HEK293 (cell line): ENCODE results near the gene S100P.

Experiments
- CTCF ChIA-PET: fragments of 350-600 bp; formaldehyde crosslinking; extraction: SDS; loops from one replicate; lab custom pipeline; 2021; ENCODE audit warnings: antibody characterized with exemption; lab: Yijun Ruan, JAX
- POLR2A ChIA-PET: fragments of 300-600 bp; formaldehyde crosslinking; extraction: SDS; loops from one replicate; lab custom pipeline; 2020; ENCODE audit warnings: antibody characterized with exemption, inconsistent platforms; lab: Yijun Ruan, JAX
- H3K27ac ChIP-seq: fragments of 200-500 bp; sonication (Bioruptor generic); 2 replicates; pipeline ENCODE4 v1.5.1; 2014; ENCODE audit warnings: low read depth, low read length, control low read depth, inconsistent platforms; ENCODE audit errors: extremely low read depth
- H3K36me3 ChIP-seq, 2 experiments: fragments of 200-500 bp in 1 of 2; sonication (Bioruptor generic) in 1 of 2; 1 replicate in 1 of 2; 2 replicates in 1 of 2; pipeline ENCODE4 v1.5.1; 2014 to 2017; ENCODE audit warnings: inconsistent platforms in 2 of 2, low read length in 2 of 2; ENCODE audit not compliant: control insufficient read depth in 2 of 2, insufficient read depth in 1 of 2
- H3K4me1 ChIP-seq: fragments of 200-500 bp; sonication (Bioruptor generic); 2 replicates; pipeline ENCODE4 v1.5.1; 2014; ENCODE audit warnings: mild to moderate bottlenecking, low read length, inconsistent platforms; ENCODE audit not compliant: control insufficient read depth, insufficient read depth
- H3K4me3 ChIP-seq: 2 replicates; pipeline ENCODE4 v1.5.1; 2011; ENCODE audit warnings: low read depth, mild to moderate bottlenecking, control low read depth, low read length, moderate library complexity
- H3K9me3 ChIP-seq: fragments of 200-500 bp; sonication (Bioruptor generic); 2 replicates; pipeline ENCODE4 v1.5.1; 2014; ENCODE audit warnings: low read depth, low read length, inconsistent platforms; ENCODE audit not compliant: control insufficient read depth, insufficient read depth
- GLIS2 ChIP-seq: fragments of 450-650 bp; formaldehyde crosslinking; IDR thresholded peaks from 2 replicates; pipeline ENCODE4 v1.5.1; 2016; ENCODE audit warnings: missing biosample characterization, missing genetic modification characterization
- KLF16 ChIP-seq: fragments of 450-650 bp; formaldehyde crosslinking; IDR thresholded peaks from 2 replicates; pipeline ENCODE4 v1.5.1; 2017; ENCODE audit warnings: missing biosample characterization, missing genetic modification characterization
- SCRT2 ChIP-seq: fragments of 450-650 bp; formaldehyde crosslinking; IDR thresholded peaks from 2 replicates; pipeline ENCODE4 v1.5.1; 2016; ENCODE audit warnings: missing biosample characterization, missing genetic modification characterization
- SETDB1 ChIP-seq: IDR thresholded peaks from one replicate; pipeline ENCODE4 v1.6.1; 2017; ENCODE audit warnings: mild to moderate bottlenecking, low read length, moderate library complexity, mixed read lengths; ENCODE audit not compliant: insufficient read length
- ZBTB8A ChIP-seq: fragments of 450-650 bp; formaldehyde crosslinking; IDR thresholded peaks from 2 replicates; pipeline ENCODE4 v1.5.1; 2016; ENCODE audit warnings: missing biosample characterization, missing genetic modification characterization
- ZFP41 ChIP-seq: fragments of 450-650 bp; formaldehyde crosslinking; IDR thresholded peaks from 2 replicates; pipeline ENCODE4 v1.5.1; 2016; ENCODE audit warnings: missing biosample characterization, missing genetic modification characterization, borderline replicate concordance
- ZIC2 ChIP-seq: fragments of 450-650 bp; formaldehyde crosslinking; IDR thresholded peaks from 2 replicates; pipeline ENCODE4 v1.5.1; 2016; ENCODE audit warnings: missing biosample characterization, missing genetic modification characterization
- ZNF10 ChIP-seq: fragments of 450-650 bp; formaldehyde crosslinking; IDR thresholded peaks from 2 replicates; pipeline ENCODE4 v1.5.1; 2017; ENCODE audit warnings: missing biosample characterization, missing genetic modification characterization
- ZNF146 ChIP-seq: fragments of 450-650 bp; formaldehyde crosslinking; IDR thresholded peaks from 2 replicates; pipeline ENCODE4 v1.5.1; 2016; ENCODE audit warnings: missing biosample characterization, missing genetic modification characterization
- ZNF214 ChIP-seq: fragments of 450-650 bp; formaldehyde crosslinking; IDR thresholded peaks from 2 replicates; pipeline ENCODE4 v1.5.1; 2017; ENCODE audit warnings: missing biosample characterization, mild to moderate bottlenecking, missing genetic modification characterization, borderline replicate concordance
- ZNF292 ChIP-seq: fragments of 450-650 bp; formaldehyde crosslinking; IDR thresholded peaks from 2 replicates; pipeline ENCODE4 v1.5.1; 2016; ENCODE audit warnings: low read depth, missing biosample characterization, missing genetic modification characterization, borderline replicate concordance
- ZNF302 ChIP-seq: fragments of 450-650 bp; formaldehyde crosslinking; IDR thresholded peaks from 2 replicates; pipeline ENCODE4 v1.5.1; 2016; ENCODE audit warnings: missing biosample characterization, missing genetic modification characterization, low read depth
- ZNF37A ChIP-seq: fragments of 450-650 bp; IDR thresholded peaks from 2 replicates; pipeline ENCODE4 v1.5.1; 2018; ENCODE audit warnings: missing biosample characterization, missing genetic modification characterization
- ZNF398 ChIP-seq: fragments of 450-650 bp; formaldehyde crosslinking; IDR thresholded peaks from 2 replicates; pipeline ENCODE4 v1.5.1; 2017; ENCODE audit warnings: missing biosample characterization, missing genetic modification characterization
- ZNF426 ChIP-seq: fragments of 450-650 bp; formaldehyde crosslinking; IDR thresholded peaks from 2 replicates; pipeline ENCODE4 v1.5.1; 2017; ENCODE audit warnings: missing biosample characterization, missing genetic modification characterization, mild to moderate bottlenecking, inconsistent platforms, moderate library complexity
- ZNF548 ChIP-seq: fragments of 450-650 bp; formaldehyde crosslinking; IDR thresholded peaks from 2 replicates; pipeline ENCODE4 v1.5.1; 2016; ENCODE audit warnings: missing biosample characterization, missing genetic modification characterization
- ZNF585B ChIP-seq: fragments of 450-650 bp; formaldehyde crosslinking; IDR thresholded peaks from 2 replicates; pipeline ENCODE4 v1.5.1; 2016; ENCODE audit warnings: missing biosample characterization, missing genetic modification characterization
- ZNF645 ChIP-seq: fragments of 450-650 bp; formaldehyde crosslinking; IDR thresholded peaks from 2 replicates; pipeline ENCODE4; 2016; ENCODE audit warnings: missing biosample characterization, missing genetic modification characterization
- ZNF792 ChIP-seq: fragments of 450-650 bp; formaldehyde crosslinking; IDR thresholded peaks from 2 replicates; pipeline ENCODE4 v1.5.1; 2016; ENCODE audit warnings: missing biosample characterization, missing genetic modification characterization
- ZNF843 ChIP-seq: fragments of 450-650 bp; formaldehyde crosslinking; IDR thresholded peaks from 2 replicates; pipeline ENCODE4 v1.5.1; 2016; ENCODE audit warnings: missing biosample characterization, missing genetic modification characterization
- ZSCAN30 ChIP-seq: fragments of 450-650 bp; IDR thresholded peaks from 2 replicates; pipeline ENCODE4 v1.5.1; 2018; ENCODE audit warnings: missing biosample characterization, mild to moderate bottlenecking, missing genetic modification characterization, moderate library complexity
- TF ChIP-seq, protein P1 (sequence below): fragments of 450-650 bp; formaldehyde crosslinking; IDR thresholded peaks from 2 replicates; pipeline ENCODE4 v1.5.1; 2016; ENCODE audit warnings: missing biosample characterization, missing genetic modification characterization
- TF ChIP-seq, protein P2 (sequence below): fragments of 450-650 bp; formaldehyde crosslinking; IDR thresholded peaks from 2 replicates; pipeline ENCODE4 v1.5.1; 2016; ENCODE audit warnings: missing biosample characterization, missing genetic modification characterization

Gene S100P

GRCh38 chr4:6721121-6721520 is 27.4 kb downstream of the S100P start:
- ChIA-PET POLR2A (no interaction called here), CTCF (interaction anchor here (0.6 to 8.5 kb wide), 5 partner anchors 36 to 350 kb away, joined by 3 to 111 read pairs (median 3); no protein-coding TSS in a partner anchor)
- Histone ChIP-seq H3K4me1 (no peaks in the 10 kb centered on the region), H3K27ac (no peak overlapping the region), H3K36me3 (no peaks in the 10 kb centered on the region; a peak in 1 of 3 replicates), H3K4me3 (no peak overlapping the region), H3K9me3 (no peaks in the 10 kb centered on the region)
- TF ChIP-seq ZNF214 (tag by site-specific recombination) = no peak
- TF ChIP-seq ZNF843 (tag by site-specific recombination) = no peak
- TF ChIP-seq ZFP41 (tag by site-specific recombination) = no peak
- no peak for TF ChIP-seq SCRT2 (tag by site-specific recombination)
- TF ChIP-seq, protein P1, sequence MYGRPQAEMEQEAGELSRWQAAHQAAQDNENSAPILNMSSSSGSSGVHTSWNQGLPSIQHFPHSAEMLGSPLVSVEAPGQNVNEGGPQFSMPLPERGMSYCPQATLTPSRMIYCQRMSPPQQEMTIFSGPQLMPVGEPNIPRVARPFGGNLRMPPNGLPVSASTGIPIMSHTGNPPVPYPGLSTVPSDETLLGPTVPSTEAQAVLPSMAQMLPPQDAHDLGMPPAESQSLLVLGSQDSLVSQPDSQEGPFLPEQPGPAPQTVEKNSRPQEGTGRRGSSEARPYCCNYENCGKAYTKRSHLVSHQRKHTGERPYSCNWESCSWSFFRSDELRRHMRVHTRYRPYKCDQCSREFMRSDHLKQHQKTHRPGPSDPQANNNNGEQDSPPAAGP (tag by site-specific recombination) = no peak
- TF ChIP-seq ZNF398 (tag by site-specific recombination) = no peak
- TF ChIP-seq GLIS2 (tag by site-specific recombination) = no peak
- TF ChIP-seq ZNF37A (tag by site-specific recombination) = no peak

DNA sequence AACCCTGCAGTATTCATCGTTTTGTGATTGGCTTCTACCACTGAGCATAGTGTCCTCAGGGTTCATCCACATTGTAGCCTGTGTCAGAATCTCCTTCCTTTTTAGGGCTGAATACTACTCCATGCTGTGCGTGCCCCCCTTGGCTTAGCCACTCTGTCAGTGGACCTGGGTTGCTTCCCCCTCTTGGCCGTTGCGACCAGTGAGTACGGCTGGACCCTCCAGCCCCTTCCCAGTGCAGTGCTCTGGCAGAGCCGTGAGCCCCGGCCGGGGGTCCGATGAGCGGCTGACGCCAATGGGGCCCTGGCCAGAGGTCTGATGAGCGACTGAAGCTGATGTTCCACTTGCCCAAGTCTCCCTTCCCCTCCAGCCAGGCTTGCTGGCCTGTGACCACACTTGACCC is 29.2 kb downstream of the S100P start:
- POLR2A ChIA-PET = no interaction called here
- CTCF ChIA-PET = interaction anchor here (8.5 kb wide), 1 partner anchor 151 kb away, joined by 111 read pairs; no protein-coding TSS in a partner anchor
- Histone ChIP-seq H3K36me3 (no peaks in the 10 kb centered on the region; a peak in 1 of 3 replicates), H3K9me3 (no peaks in the 10 kb centered on the region), H3K4me3 (no peak overlapping the region), H3K27ac (no peak overlapping the region), H3K4me1 (no peaks in the 10 kb centered on the region)
- TF ChIP-seq ZNF548 (no peak), ZNF146 (tag by site-specific recombination) (peak; percentile 59)

GRCh38 chr4:6723851-6724250 is 30.2 kb downstream of the S100P start:
- ChIA-PET POLR2A (no interaction called here), CTCF (interaction anchor here (0.6 kb wide), 1 partner anchor 464 kb away, joined by 6 read pairs; no protein-coding TSS in a partner anchor)
- Histone ChIP-seq H3K9me3 (no peaks in the 10 kb centered on the region), H3K4me1 (no peaks in the 10 kb centered on the region), H3K4me3 (no peak overlapping the region), H3K27ac (no peak overlapping the region), H3K36me3 (no peaks in the 10 kb centered on the region; a peak in 1 of 3 replicates)
- TF ChIP-seq ZNF792 = no peak
- TF ChIP-seq, all 188 proteins: peak for 0

- Histone ChIP-seq H3K27ac (no peak overlapping the region), H3K9me3 (no peaks in the 10 kb centered on the region), H3K4me1 (no peaks in the 10 kb centered on the region), H3K36me3 (no peaks in the 10 kb centered on the region), H3K4me3 (no peak overlapping the region)
- CTCF ChIA-PET = interaction anchor here (0.6 kb wide), 1 partner anchor 463 kb away, joined by 6 read pairs; no protein-coding TSS in a partner anchor
- POLR2A ChIA-PET = interaction anchor here (0.6 kb wide), 1 partner anchor 344 kb away, joined by 3 read pairs; no protein-coding TSS in a partner anchor
- TF ChIP-seq ZSCAN30 (tag by site-specific recombination) (no peak), ZIC2 (tag by site-specific recombination) (no peak), ZNF292 (tag by site-specific recombination) (no peak), ZNF10 (tag by site-specific recombination) (no peak), SETDB1 (no peak), ZNF645 (no peak), KLF16 (tag by site-specific recombination) (no peak), ZNF302 (tag by site-specific recombination) (no peak), SCRT2 (tag by site-specific recombination) (no peak), ZNF585B (tag by site-specific recombination) (no peak), ZBTB8A (tag by site-specific recombination) (no peak), ZNF426 (no peak)
- TF ChIP-seq, protein P2, sequence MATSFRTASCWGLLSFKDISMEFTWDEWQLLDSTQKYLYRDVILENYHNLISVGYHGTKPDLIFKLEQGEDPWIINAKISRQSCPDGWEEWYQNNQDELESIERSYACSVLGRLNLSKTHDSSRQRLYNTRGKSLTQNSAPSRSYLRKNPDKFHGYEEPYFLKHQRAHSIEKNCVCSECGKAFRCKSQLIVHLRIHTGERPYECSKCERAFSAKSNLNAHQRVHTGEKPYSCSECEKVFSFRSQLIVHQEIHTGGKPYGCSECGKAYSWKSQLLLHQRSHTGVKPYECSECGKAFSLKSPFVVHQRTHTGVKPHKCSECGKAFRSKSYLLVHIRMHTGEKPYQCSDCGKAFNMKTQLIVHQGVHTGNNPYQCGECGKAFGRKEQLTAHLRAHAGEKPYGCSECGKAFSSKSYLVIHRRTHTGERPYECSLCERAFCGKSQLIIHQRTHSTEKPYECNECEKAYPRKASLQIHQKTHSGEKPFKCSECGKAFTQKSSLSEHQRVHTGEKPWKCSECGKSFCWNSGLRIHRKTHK = no peak
Observed at GRCh38 chr4:6724421-6725111, 30.9 kb downstream of the S100P start.
